GF-D8 (cell line): ENCODE data around the gene ANP32A.

ENCODE experiments used
- DNase-seq: peaks from one replicate; lab custom pipeline; 2025; lab: John Stamatoyannopoulos, UW

ANP32A gene

GRCh38 chr15:68819495-68820294 is 1.0 kb downstream of the ANP32A start:
- no peak for DNase-seq

GRCh38 chr15:68818769-68819494 is 1.8 kb downstream of the ANP32A start:
- DNase-seq, result peak; percentile 80

DNA sequence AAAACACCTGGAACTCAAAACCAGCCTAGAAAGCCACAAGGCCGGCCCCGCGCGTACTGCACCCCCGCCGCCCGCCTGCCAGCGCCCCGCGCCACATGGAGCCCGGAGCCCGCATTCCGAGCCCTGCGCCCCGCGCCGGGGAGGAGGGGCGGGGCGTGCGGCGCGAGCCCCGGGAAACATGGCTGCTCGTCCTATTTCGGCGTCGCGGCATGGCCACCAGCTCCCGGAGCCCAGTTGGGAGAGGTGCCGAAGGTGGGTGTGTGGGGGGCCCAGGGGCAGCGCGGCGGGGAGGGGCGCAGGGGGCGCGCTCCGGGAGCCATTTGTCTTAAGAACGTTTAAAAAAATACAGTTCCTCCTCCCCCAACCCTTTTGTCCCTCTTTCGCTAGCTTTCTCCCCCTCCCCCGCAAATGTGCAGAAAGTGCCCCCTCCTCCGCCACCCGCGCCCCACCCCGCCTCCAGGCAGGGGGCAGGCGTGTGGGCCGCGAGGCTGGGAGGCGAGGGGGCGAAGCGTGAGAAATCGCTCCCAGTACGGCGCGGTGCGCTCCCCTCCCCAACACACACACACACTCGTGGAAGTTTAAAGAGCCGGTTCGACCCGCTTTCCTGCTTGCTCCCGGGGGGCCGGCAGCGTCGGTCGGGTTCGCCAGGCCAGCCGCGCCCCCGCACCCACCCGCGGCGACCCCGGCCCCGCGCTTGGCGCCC is 2.5 kb downstream of the ANP32A start:
- DNase-seq, result peak; percentile 26

- peak; percentile 58 for DNase-seq
Measured at GRCh38 chr15:68817304-68818065, 3.2 kb downstream of the ANP32A start.

DNA sequence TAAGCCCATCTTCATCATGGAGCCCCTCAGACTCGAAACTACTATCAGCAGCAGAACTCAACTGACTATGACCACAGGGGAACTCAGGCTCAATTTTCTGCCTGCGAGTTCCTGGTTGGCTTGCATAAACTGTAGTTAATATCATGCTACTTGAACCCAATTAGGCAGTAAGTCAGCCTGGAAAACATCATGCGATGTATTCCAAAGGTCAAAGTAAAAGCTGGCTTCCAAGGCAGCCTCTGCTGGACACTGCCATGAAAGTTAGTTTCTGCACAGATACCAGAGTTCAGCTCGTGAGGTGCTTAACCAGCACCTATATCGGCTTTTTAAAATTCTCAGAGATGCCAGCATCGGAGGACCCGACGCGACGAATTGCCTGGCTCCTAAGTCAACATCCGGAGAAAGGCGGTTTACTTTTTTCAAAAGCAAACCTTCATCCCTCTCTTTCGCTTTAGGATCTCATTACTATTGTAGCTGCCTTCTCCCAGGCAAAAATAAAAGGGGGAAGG is 3.8 kb downstream of the ANP32A start:
- no peak for DNase-seq

GRCh38 chr15:68816158-68816557 is 4.5 kb downstream of the ANP32A start:
- DNase-seq, result no peak

- no peak for DNase-seq
Measured at GRCh38 chr15:68815598-68815997, 5.1 kb downstream of the ANP32A start.

- no peak for DNase-seq
Measured at GRCh38 chr15:68814596-68814995, 6.1 kb downstream of the ANP32A start.

GRCh38 chr15:68812597-68813431 is 7.9 kb downstream of the ANP32A start:
- no peak for DNase-seq

DNA sequence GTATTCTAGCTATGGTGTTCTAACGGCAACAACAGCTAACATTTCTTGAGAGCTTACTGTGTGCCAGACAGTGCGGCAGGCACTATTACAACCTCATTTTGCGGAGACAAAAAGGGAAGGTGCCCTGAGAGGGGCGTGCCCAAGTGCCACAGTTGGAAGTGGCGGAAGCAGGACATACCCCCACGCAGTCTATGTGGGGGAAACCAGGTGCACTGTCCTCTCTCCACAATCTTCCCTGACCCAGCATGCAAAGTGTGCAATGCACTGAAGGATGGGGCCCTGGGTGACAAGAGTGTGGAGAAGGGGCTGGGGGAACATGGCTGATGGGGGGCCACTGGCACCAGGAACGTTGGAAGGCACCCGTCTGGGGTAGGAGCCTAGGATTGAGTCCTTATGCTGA is 8.6 kb downstream of the ANP32A start:
- no peak for DNase-seq

GRCh38 chr15:68809517-68809916 is 11.2 kb downstream of the ANP32A start:
- DNase-seq, result no peak

DNA sequence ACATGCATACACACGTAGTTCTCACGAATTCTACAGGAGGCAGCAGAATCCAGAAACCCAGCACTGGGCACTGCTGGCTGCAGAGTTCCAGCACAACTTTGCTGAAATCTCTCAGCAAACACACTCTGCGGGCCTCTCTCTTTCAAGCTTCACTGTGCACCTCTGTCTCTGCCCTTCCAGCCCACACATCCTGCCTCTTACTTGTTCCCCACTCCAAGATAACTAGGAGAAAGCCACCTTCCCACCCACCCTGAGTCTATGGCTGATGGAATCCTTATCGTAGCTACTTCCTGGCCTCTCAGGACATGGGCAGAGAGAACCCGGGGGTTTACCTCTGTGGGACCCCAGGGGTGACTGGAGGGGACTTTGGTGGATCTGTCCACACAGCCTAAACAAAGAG is 11.9 kb downstream of the ANP32A start:
- DNase-seq, result no peak

DNA sequence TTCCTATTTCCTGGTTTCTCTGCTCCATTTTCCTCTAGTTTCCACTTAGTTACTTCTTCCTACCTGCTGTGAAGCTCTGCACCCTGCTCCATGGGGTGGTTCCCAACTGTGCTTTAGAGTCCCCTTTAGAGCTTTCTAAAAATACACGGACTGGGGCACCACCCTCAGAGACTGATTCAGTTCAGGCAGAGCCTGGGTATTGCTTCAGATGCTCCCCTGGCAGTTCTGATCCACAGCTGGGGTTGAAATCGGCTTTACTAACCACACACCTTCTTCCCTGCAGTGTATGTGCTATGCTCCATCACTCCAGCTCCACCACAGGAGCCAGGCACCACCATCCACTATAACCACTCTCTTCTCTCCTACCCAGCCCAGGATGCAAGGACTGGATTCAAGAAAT is 12.6 kb downstream of the ANP32A start:
- DNase-seq, result no peak

- DNase-seq, result no peak
Measured at GRCh38 chr15:68807249-68807648, 13.4 kb downstream of the ANP32A start.

DNA sequence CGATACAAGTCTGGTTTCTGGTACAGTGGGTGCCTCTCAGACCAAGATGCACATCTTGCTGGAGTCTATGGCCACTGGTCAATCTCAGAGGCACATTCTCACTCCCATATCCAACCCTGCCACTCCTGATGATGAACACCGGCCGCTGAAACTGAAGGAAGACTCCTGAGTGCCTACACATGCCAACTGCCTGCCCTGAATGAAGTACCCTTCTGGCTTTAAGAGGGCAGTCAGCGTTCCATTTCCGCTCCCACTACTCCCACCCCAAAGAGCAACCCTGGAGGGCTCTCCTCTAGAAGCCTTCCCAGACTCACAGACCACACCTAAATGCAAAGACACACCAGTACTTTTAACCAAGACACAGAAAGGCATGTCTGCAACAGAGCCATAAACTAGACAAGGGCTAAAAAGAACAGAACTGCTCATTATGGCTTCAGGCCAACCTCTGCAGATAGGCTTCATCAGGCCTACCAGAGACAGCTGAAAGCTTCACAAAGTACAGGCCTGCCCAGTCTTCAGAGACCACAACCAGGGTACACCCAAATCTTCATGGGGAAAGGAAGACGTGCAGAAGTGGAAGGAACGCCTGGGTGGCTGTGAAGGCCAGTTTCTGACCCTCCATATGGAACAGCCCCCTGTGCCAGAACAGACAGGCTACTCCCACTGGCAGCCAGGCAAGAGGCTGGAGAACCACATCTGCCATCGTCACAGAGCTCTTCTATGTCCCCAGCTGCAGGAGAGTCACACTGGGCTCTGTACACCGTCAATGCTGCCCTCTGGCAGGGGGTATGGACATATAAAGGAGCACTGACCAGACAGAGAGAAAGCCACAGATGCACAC is 14.3 kb downstream of the ANP32A start:
- DNase-seq, result no peak

GRCh38 chr15:68802373-68802772 is 18.3 kb downstream of the ANP32A start:
- DNase-seq, result no peak

DNA sequence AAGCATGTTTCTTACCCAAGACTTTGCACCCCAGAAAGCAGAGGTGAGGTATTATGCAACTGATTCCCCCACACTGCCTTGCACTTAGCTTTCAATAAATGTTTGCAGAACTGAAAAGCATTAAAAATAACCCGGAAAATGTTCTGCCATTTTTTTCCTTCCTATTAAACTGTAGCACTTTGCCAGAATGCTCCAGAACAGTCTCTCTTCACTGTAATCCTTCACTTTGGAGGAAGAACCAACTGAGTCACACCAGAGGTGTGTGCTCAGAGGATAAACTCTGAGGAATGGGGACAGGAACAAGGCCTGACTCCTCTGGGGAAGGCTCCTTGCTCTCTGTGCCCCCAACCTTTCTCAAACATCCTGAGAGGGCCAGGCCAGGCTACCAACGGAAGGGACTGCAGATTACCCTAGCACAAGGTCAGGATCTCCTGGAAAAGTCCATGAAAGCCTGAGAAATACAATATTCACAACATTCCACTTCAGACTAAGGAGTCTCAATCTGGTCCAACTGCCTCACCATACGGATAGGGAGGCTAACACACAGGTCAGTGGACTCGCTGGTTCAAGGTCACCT is 19.0 kb downstream of the ANP32A start:
- no peak for DNase-seq

- no peak for DNase-seq
Measured at GRCh38 chr15:68800875-68801274, 19.8 kb downstream of the ANP32A start.

DNA sequence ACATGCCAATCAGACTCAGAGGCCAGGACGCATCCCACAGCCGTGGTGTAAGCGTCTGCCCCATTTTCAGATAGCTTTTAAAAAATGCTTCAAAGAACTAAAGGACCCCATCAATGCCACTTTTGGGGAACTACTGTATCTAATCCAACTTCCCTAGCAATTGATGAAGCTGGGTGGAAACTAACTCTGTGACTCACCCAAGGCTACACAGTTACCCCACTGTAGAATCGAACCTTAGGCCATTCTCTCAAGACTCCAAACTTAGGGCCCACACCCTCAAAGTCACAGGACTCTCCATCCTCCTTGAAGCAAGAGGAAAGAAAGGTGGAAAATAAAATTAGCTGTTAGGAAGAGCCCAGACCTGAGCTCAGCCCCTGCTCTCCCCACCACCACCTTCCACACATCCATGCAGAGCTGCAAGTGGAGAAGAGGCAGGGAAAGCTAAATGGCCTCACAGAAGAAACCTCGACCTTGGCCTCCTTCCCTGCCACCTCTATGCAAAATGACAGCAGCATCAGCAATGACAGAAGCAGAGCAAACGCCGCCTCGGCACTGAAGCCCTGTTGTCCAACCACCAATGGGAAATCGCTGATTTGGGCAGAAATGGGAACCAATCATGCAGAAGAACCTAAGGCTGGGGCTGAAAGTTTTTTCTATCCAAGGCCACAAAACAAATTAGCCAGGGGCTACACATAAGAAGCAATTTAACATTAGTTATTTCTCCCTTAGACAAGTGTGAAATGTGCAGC is 22.2 kb downstream of the ANP32A start:
- DNase-seq, result no peak
